SK-N-MC (cell line): Measurements from ENCODE around the gene PRTN3.

Experiments used
- DNase-seq: peaks from one replicate; pipeline ENCODE4 v3.0.0-alpha.2; 2011; ENCODE audit warnings: low read depth, low spot score
- H3K27ac ChIP-seq: fragments of 200-600 bp; sonication (generic); 2 replicates; pipeline ENCODE4 v1.5.1; 2016; ENCODE audit warnings: mixed run types
- H3K36me3 ChIP-seq: fragments of 200-600 bp; sonication (generic); 2 replicates; pipeline ENCODE4 v1.6.1; 2017; ENCODE audit warnings: antibody characterized with exemption, low read length, mixed read lengths; ENCODE audit not compliant: insufficient read depth
- H3K4me3 ChIP-seq: fragments of 200-600 bp; sonication (generic); 2 replicates; pipeline ENCODE4 v1.5.1; 2016
- H3K9ac ChIP-seq: fragments of 200-600 bp; sonication (generic); 2 replicates; pipeline ENCODE4 v1.8.0; 2017; ENCODE audit warnings: mixed run types, mixed read lengths; ENCODE audit not compliant: insufficient read length
- H3K9me3 ChIP-seq: fragments of 200-600 bp; sonication (generic); 2 replicates; pipeline ENCODE4 v1.6.1; 2017; ENCODE audit warnings: low read depth, mild to moderate bottlenecking, antibody characterized with exemption, low read length, moderate library complexity, mixed read lengths
- EZH2 ChIP-seq: fragments of 200-600 bp; sonication (generic); IDR thresholded peaks from one replicate; pipeline ENCODE4 v1.6.1; 2017; ENCODE audit warnings: antibody characterized with exemption
- FOXP2 ChIP-seq: optimal IDR thresholded peaks from 2 replicates; pipeline ENCODE3; 2011; ENCODE audit warnings: mild to moderate bottlenecking, moderate library complexity; ENCODE audit not compliant: insufficient read depth; ENCODE audit errors: extremely low read length, control extremely low read depth
- POLR2AphosphoS5 ChIP-seq: IDR thresholded peaks from 2 replicates; pipeline ENCODE4 v1.6.1; 2012; ENCODE audit warnings: mild to moderate bottlenecking, low read depth, low read length, borderline replicate concordance

Gene PRTN3

GRCh38 chr19:840519-841206 is at the start of gene PRTN3:
Gene PRTN3, plus strand, starts transcription at chr19:840999. Its CDS starts 10 bp downstream, at chr19:841009.
- no peak for TF ChIP-seq FOXP2
- TF ChIP-seq POLR2AphosphoS5: no peak
- no peak for TF ChIP-seq EZH2
- Histone ChIP-seq H3K9ac (no peak within 1 kb of the TSS), H3K27ac (no peak within 1 kb of the TSS), H3K9me3 (no peaks in the 10 kb centered on the region), H3K36me3 (no peaks in the 10 kb centered on the region), H3K4me3 (no peak within 1 kb of the TSS)
- DNase-seq: no peak

- Histone ChIP-seq H3K9me3 (no peaks in the 10 kb centered on the region), H3K4me3 (no peak overlapping the region), H3K9ac (no peak overlapping the region), H3K36me3 (no peaks in the 10 kb centered on the region), H3K27ac (peak overlapping the region; percentile 50; the same call in 1 of the 2 replicates)
- TF ChIP-seq FOXP2 (no peak), POLR2AphosphoS5 (no peak), EZH2 (no peak)
- DNase-seq: no peak
These were observed 49.7 kb upstream of the PRTN3 start for GRCh38 chr19:791007-791566.

GRCh38 chr19:791567-792305 is 49.1 kb upstream of the PRTN3 start:
- H3K9me3 ChIP-seq: no peaks in the 10 kb centered on the region
- no peak overlapping the region for H3K9ac ChIP-seq
- H3K36me3 ChIP-seq: no peaks in the 10 kb centered on the region
- peak overlapping the region; percentile 50; the same call in 1 of the 2 replicates for H3K27ac ChIP-seq
- H3K4me3 ChIP-seq: no peak overlapping the region
- DNase-seq: no peak
- TF ChIP-seq EZH2: no peak
- TF ChIP-seq FOXP2: no peak
- TF ChIP-seq POLR2AphosphoS5: no peak

- Histone ChIP-seq H3K9ac (no peak overlapping the region), H3K36me3 (no peaks in the 10 kb centered on the region), H3K9me3 (no peaks in the 10 kb centered on the region), H3K27ac (peak overlapping the region; percentile 22; the same call in 1 of the 2 replicates), H3K4me3 (no peak overlapping the region)
- TF ChIP-seq FOXP2 (no peak), POLR2AphosphoS5 (no peak), EZH2 (no peak)
- DNase-seq: no peak
These were observed 48.4 kb upstream of the PRTN3 start for GRCh38 chr19:792306-792885.

GRCh38 chr19:793806-794205 is 47.0 kb upstream of the PRTN3 start:
- no peak for DNase-seq
- no peak overlapping the region for H3K9ac ChIP-seq
- no peak for TF ChIP-seq EZH2
- no peak for TF ChIP-seq FOXP2
- no peak for TF ChIP-seq POLR2AphosphoS5
- no peak overlapping the region for H3K4me3 ChIP-seq
- H3K36me3 ChIP-seq: peaks cover 9% of the 10 kb centered on the region
- no peak overlapping the region for H3K27ac ChIP-seq
- H3K9me3 ChIP-seq: no peaks in the 10 kb centered on the region

- H3K4me3 ChIP-seq: no peak overlapping the region
- H3K9me3 ChIP-seq: no peaks in the 10 kb centered on the region
- H3K27ac ChIP-seq: no peak overlapping the region
- TF ChIP-seq POLR2AphosphoS5 (no peak), FOXP2 (no peak), EZH2 (no peak)
- DNase-seq: no peak
- peaks cover 22% of the 10 kb centered on the region for H3K36me3 ChIP-seq
- no peak overlapping the region for H3K9ac ChIP-seq
These were observed 45.7 kb upstream of the PRTN3 start for GRCh38 chr19:795073-795611.

GRCh38 chr19:795691-796581 is 44.9 kb upstream of the PRTN3 start:
- Histone ChIP-seq H3K27ac (peak overlapping the region; percentile 78; the same call in 1 of the 2 replicates), H3K36me3 (peaks cover 30% of the 10 kb centered on the region), H3K9ac (peak overlapping the region; percentile 86), H3K9me3 (no peaks in the 10 kb centered on the region), H3K4me3 (peak overlapping the region; percentile 73)
- DNase-seq: no peak
- TF ChIP-seq EZH2 (no peak), FOXP2 (no peak)
